HUES48 (cell line): ENCODE results near the gene TMEM134.

ENCODE experiments used
- H3K27ac ChIP-seq: one replicate; pipeline ENCODE4 v1.7.0; 2013; ENCODE audit warnings: low read depth, low read length, inconsistent platforms
- H3K27me3 ChIP-seq: 2 replicates; pipeline ENCODE4 v1.6.1; 2013; ENCODE audit warnings: mild to moderate bottlenecking, low read length; ENCODE audit not compliant: control insufficient read depth, insufficient read depth
- H3K36me3 ChIP-seq: 2 replicates; pipeline ENCODE4 v1.6.1; 2013; ENCODE audit warnings: low read length; ENCODE audit not compliant: control insufficient read depth, insufficient read depth
- H3K4me1 ChIP-seq: 2 replicates; pipeline ENCODE4 v1.6.1; 2013; ENCODE audit warnings: mild to moderate bottlenecking, low read length; ENCODE audit not compliant: control insufficient read depth, insufficient read depth
- H3K4me3 ChIP-seq: 2 replicates; pipeline ENCODE4 v1.5.1; 2013; ENCODE audit warnings: mild to moderate bottlenecking, low read depth, low read length
- H3K9ac ChIP-seq: 2 replicates; pipeline ENCODE4 v1.6.1; 2013; ENCODE audit warnings: mild to moderate bottlenecking, low read depth, low read length, moderate library complexity
- H3K9me3 ChIP-seq: 2 replicates; pipeline ENCODE4 v1.6.1; 2013; ENCODE audit warnings: low read length; ENCODE audit not compliant: control insufficient read depth, insufficient read depth

Gene TMEM134

GRCh38 chr11:67452141-67452952, 16.7 kb downstream of the TMEM134 start, which contains the start of gene GPR152:
Gene GPR152 (minus strand): TSS chr11:67452729. CDS start chr11:67452724, 5 bp downstream.
- no peak within 1 kb of the TSS for H3K9ac ChIP-seq
- no peaks in the 10 kb centered on the region for H3K36me3 ChIP-seq
- H3K27me3 ChIP-seq = no peaks in the 10 kb centered on the region
- H3K27ac ChIP-seq = no peak within 1 kb of the TSS
- no peak within 1 kb of the TSS for H3K4me3 ChIP-seq
- H3K4me1 ChIP-seq = no peaks in the 10 kb centered on the region
- H3K9me3 ChIP-seq = no peaks in the 10 kb centered on the region

- H3K9ac ChIP-seq = no peak overlapping the region
- no peak overlapping the region for H3K4me3 ChIP-seq
- H3K36me3 ChIP-seq = no peaks in the 10 kb centered on the region
- H3K9me3 ChIP-seq = no peaks in the 10 kb centered on the region
- no peaks in the 10 kb centered on the region for H3K4me1 ChIP-seq
- H3K27me3 ChIP-seq = no peaks in the 10 kb centered on the region
- H3K27ac ChIP-seq = no peak overlapping the region
Measured at GRCh38 chr11:67451658-67451976, 17.4 kb downstream of the TMEM134 start.

DNA sequence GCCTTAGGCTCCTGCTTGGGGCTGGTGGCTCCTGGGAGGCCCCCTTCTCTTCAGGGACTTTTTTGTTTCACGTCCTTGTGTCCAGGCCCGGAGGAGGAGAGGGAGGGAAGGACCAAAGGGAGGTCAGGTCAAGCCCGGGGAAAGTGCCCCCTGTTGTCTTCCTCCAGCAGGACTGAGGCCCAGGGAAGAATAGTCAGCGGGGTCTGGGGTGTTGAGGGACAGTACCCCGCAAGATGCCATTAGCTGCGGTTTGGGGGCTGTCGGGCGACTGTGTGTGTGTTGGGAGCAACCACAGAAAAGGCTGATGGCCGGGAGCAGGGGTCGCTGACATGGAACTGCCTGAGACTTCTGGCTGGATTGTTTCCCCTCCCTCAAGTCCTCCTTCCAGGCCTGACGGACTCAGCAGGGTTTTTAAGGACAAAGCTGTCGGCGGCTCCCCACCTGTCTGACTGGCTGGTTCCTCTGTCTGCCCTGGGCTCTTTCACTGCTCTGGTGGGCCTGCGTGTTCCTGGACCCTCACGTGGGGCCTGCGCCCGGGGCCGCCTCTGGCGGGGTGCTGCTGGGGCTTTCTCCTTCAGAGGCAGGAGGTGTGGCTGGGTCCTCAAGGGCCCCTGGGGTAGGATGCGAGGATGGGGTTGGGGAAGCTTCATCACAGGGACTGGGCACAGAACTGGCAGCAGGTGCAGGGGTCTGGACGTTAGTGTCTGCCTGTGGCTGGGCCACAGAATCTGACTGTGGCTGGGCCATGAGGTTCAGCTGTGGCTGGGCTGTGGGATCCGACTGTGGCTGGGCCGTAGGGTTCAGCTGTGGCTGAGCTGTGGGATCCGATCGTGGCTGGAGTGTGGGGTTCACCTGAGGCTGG, 18.0 kb downstream of the TMEM134 start:
- Histone ChIP-seq H3K27me3 (no peaks in the 10 kb centered on the region), H3K4me1 (no peaks in the 10 kb centered on the region), H3K4me3 (no peak overlapping the region), H3K9ac (no peak overlapping the region), H3K36me3 (no peaks in the 10 kb centered on the region), H3K9me3 (no peaks in the 10 kb centered on the region), H3K27ac (no peak overlapping the region)

GRCh38 chr11:67449116-67449844, 19.8 kb downstream of the TMEM134 start:
- Histone ChIP-seq H3K27ac (no peak overlapping the region), H3K9me3 (no peaks in the 10 kb centered on the region), H3K4me3 (no peak overlapping the region), H3K36me3 (no peaks in the 10 kb centered on the region), H3K27me3 (no peaks in the 10 kb centered on the region), H3K9ac (no peak overlapping the region), H3K4me1 (no peaks in the 10 kb centered on the region)

DNA sequence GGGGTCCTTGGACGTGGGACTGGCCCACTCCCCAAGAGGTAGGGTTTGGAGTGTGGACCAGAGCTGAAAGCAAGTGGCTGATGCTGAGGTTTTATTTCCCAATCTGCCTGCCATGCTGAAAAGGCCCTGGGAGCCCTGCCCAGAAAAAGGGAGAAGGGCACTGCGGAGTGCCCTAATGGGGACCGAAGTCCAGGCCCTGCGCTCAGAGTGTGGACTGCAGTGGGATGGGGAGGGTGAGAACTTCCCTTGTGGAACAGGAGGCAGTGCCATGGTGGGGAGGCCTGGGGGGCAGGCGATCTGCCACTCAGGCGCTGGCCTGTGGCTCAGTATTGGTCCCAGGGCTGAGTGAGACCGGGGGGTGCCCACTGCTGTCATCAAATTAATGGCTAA, 20.8 kb downstream of the TMEM134 start:
- no peaks in the 10 kb centered on the region for H3K27me3 ChIP-seq
- no peaks in the 10 kb centered on the region for H3K36me3 ChIP-seq
- H3K27ac ChIP-seq = no peak overlapping the region
- H3K4me1 ChIP-seq = no peaks in the 10 kb centered on the region
- no peaks in the 10 kb centered on the region for H3K9me3 ChIP-seq
- no peak overlapping the region for H3K9ac ChIP-seq
- no peak overlapping the region for H3K4me3 ChIP-seq

DNA sequence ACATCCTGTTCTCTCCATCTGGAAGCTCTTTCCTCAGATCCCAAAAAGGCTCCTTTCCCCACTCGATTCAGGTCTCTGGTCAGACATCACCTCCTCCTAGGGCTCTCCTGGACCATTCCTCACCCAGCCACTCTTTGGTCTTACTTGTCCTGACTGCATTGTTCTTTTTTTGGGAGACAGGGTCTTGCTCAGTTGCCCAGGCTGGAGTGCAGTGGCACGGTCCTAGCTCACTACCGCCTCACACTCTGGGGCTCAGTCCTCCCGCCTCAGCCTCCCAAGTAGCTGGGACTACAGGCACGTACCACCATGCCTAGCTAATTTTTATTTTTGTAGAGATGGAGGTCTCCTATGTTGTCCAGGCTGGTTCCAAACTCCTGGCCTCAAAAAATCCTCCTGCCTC, 23.5 kb downstream of the TMEM134 start:
- H3K9ac ChIP-seq = no peak overlapping the region
- H3K27me3 ChIP-seq = no peaks in the 10 kb centered on the region
- H3K27ac ChIP-seq = no peak overlapping the region
- H3K36me3 ChIP-seq = peaks cover 14% of the 10 kb centered on the region
- H3K4me1 ChIP-seq = no peaks in the 10 kb centered on the region
- H3K9me3 ChIP-seq = no peaks in the 10 kb centered on the region
- no peak overlapping the region for H3K4me3 ChIP-seq

DNA sequence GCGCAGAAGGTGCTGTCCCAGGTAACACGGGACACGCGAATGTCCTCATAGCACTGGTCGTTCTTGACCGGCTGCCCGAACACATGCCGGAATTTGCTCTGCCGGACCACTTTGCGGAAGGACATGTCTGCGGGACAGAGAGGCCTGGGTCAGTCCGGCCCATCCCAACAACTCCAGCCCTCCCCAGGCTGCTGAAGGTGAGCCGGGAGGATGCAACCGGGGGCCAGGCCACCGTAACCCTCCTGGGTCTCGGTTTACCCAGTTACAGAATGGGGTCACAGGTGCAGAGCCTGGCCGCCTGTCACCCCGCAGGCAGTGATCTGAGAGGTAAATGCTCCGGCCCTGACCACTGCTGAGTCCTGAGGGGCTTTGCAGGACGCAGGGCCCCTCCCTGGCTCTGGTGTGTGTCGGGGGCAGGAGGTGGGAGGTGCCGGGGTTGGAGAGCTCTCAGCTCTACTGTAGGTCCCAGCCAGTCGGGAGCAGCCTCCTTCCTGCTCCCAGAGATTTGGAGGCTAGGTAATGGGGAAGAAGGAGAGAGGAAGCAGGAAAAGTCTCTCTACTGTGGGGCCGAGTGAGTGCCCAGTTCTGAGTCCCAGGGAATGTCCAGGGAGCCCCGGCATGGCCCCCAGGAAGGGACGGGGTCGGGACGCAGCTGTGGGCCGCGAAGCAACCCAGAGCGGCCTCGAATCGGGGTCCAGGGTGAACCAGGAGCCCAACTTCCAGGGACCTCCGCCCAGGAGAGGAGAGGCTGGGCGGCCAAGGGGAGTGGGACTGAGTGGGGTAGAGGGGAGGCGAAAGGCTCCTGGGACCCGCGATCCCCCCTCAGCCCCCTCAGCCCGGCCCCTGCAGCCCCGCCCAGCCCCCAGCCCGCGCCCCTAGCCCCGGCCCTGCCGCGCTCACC, 26.3 kb downstream of the TMEM134 start:
- Histone ChIP-seq H3K9me3 (no peaks in the 10 kb centered on the region), H3K27me3 (no peaks in the 10 kb centered on the region), H3K4me3 (peak overlapping the region; percentile 70), H3K27ac (peak overlapping the region; percentile 46), H3K4me1 (peaks cover 3% of the 10 kb centered on the region; the same call in 1 of the 2 replicates), H3K36me3 (peaks cover 39% of the 10 kb centered on the region), H3K9ac (no peak overlapping the region)

DNA sequence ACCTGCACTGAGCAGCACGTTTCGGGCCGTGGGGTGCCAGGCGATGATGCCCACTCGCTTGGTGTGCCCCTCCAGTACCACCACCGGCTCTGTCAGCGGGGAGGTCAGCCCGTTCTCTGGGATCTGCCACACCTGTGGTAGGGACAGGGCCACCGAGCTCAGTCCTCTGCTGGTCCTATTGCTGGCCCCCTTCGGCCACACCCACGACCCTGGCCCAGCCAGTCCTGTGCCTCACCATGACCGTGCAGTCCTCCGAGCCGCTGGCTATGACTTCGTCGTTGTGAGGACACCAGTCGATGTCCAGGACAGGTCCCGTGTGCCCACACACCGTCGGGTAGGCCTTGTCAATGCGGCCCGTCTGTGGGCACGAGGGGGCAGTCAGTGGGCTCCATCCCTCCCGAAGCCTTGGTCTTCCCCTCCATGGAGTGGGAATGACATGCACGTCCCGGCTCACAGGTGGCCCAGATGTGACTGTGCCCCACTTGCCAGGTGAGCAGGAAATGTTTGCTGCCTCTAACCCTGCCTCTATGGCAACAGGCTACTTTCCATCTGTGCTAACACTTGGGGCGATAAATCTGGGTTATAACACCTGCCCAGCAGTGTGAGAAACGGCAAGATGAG, 27.2 kb downstream of the TMEM134 start:
- Histone ChIP-seq H3K9me3 (no peaks in the 10 kb centered on the region), H3K9ac (no peak overlapping the region), H3K27me3 (no peaks in the 10 kb centered on the region), H3K27ac (no peak overlapping the region), H3K4me3 (no peak overlapping the region), H3K4me1 (peaks cover 10% of the 10 kb centered on the region), H3K36me3 (peaks cover 42% of the 10 kb centered on the region)

GRCh38 chr11:67441098-67441563, 27.9 kb downstream of the TMEM134 start:
- Histone ChIP-seq H3K27me3 (no peaks in the 10 kb centered on the region), H3K4me3 (no peak overlapping the region)

More at GRCh38 chr11:67441098-67441563, 27.9 kb downstream of the TMEM134 start:
- Histone ChIP-seq H3K9ac (no peak overlapping the region), H3K9me3 (no peaks in the 10 kb centered on the region), H3K27ac (no peak overlapping the region), H3K36me3 (peaks cover 42% of the 10 kb centered on the region), H3K4me1 (peaks cover 14% of the 10 kb centered on the region)
